SK-N-SH (cell line): ENCODE results near the gene ACER3. TPM values are rescaled to one million over a fixed set of nuclear protein-coding genes. Genes with fewer than 3 reads are reported as not detected.

Source experiments
- CTCF ChIA-PET: fragments of 300-600, 350-600 bp; formaldehyde crosslinking; extraction: SDS; loops from one replicate; lab custom pipeline; 2021; lab: Yijun Ruan, JAX
- POLR2A ChIA-PET: fragments of 350-600 bp; sonication (Branson Sonifier 250); formaldehyde crosslinking; extraction: SDS; loops from one replicate; lab custom pipeline; 2020; ENCODE audit warnings: antibody characterized with exemption, inconsistent platforms; lab: Yijun Ruan, JAX
- DNase-seq: peaks from one replicate; pipeline ENCODE4 v3.0.0; 2012
- H2AFZ ChIP-seq: fragments of 200-600 bp; sonication (generic); 2 replicates; pipeline ENCODE4 v1.8.1; 2016; ENCODE audit warnings: antibody characterized with exemption, mild to moderate bottlenecking, low read depth
- H3F3A ChIP-seq: fragments of 200-600 bp; sonication (generic); replicated peaks from 2 replicates; pipeline ENCODE3; 2016; ENCODE audit warnings: antibody characterized with exemption, mild to moderate bottlenecking; ENCODE audit not compliant: insufficient read depth
- H3K27ac ChIP-seq, 2 experiments: fragments of 200-500 bp in 1 of 2; fragments of 200-600 bp in 1 of 2; sonication (Bioruptor generic) in 1 of 2; sonication (generic), shearing (Covaris generic) in 1 of 2; 2 replicates each; pipeline versions ENCODE4 v1.5.1 to v1.6.1; 2014 to 2016; ENCODE audit warnings: low read depth in 2 of 2, inconsistent platforms in 1 of 2, low read length in 1 of 2, mild to moderate bottlenecking in 1 of 2, mixed read lengths in 1 of 2
- H3K27me3 ChIP-seq: fragments of 200-600 bp; sonication (generic), shearing (Covaris generic); 2 replicates; pipeline ENCODE4 v1.6.1; 2016; ENCODE audit warnings: mixed run types; ENCODE audit not compliant: insufficient read depth
- H3K36me3 ChIP-seq, 2 experiments: fragments of 200-500 bp in 1 of 2; fragments of 200-600 bp in 1 of 2; sonication (Bioruptor generic) in 1 of 2; sonication (generic) in 1 of 2; replicated peaks in 1 of 2; 2 replicates each; pipeline versions ENCODE3 to v1.5.1; 2014 to 2016; ENCODE audit warnings: low read length in 1 of 2, mild to moderate bottlenecking in 1 of 2; ENCODE audit not compliant: insufficient read depth in 2 of 2, control insufficient read depth in 1 of 2
- H3K4me1 ChIP-seq, 2 experiments: fragments of 200-500 bp in 1 of 2; fragments of 200-600 bp in 1 of 2; sonication (Bioruptor generic) in 1 of 2; sonication (generic), shearing (Covaris generic) in 1 of 2; 2 replicates each; pipeline versions ENCODE4 v1.5.1 to v1.6.1; 2014 to 2016; ENCODE audit warnings: low read depth in 1 of 2, low read length in 1 of 2, mixed run types in 1 of 2; ENCODE audit not compliant: insufficient read depth in 2 of 2, control insufficient read depth in 1 of 2
- H3K4me2 ChIP-seq: fragments of 200-600 bp; sonication (generic), shearing (Covaris generic); 2 replicates; pipeline ENCODE4 v1.6.1; 2017; ENCODE audit warnings: mixed run types
- H3K4me3 ChIP-seq, 2 experiments: fragments of 200-500 bp in 1 of 2; fragments of 200-600 bp in 1 of 2; sonication (Bioruptor generic) in 1 of 2; sonication (generic), shearing (Covaris generic) in 1 of 2; 2 replicates each; pipeline versions ENCODE4 v1.5.1 to v1.8.1; 2014 to 2016; ENCODE audit warnings: low read depth in 2 of 2, inconsistent platforms in 1 of 2, low read length in 1 of 2, mild to moderate bottlenecking in 1 of 2, mixed read lengths in 1 of 2, moderate library complexity in 1 of 2
- H3K79me2 ChIP-seq: fragments of 200-600 bp; sonication (generic); 2 replicates; pipeline ENCODE4 v1.8.1; 2017; ENCODE audit warnings: mild to moderate bottlenecking; ENCODE audit not compliant: insufficient read depth
- H3K9ac ChIP-seq: fragments of 200-600 bp; sonication (generic); 2 replicates; pipeline ENCODE4 v1.6.1; 2017; ENCODE audit warnings: mixed run types
- H3K9me2 ChIP-seq: fragments of 200-600 bp; sonication (generic); 2 replicates; pipeline ENCODE4 v1.6.1; 2017; ENCODE audit warnings: mixed run types
- H3K9me3 ChIP-seq: fragments of 200-600 bp; sonication (generic); 2 replicates; pipeline ENCODE4 v1.6.1; 2017; ENCODE audit warnings: mixed run types, mild to moderate bottlenecking, moderate library complexity
- H4K20me1 ChIP-seq: fragments of 200-600 bp; sonication (generic); 2 replicates; pipeline ENCODE4 v1.6.1; 2017; ENCODE audit warnings: mild to moderate bottlenecking, mixed run types; ENCODE audit not compliant: insufficient read depth
- CHD2 ChIP-seq: fragments of 150-350 bp; IDR thresholded peaks from 2 replicates; pipeline ENCODE4 v1.6.1; 2018; ENCODE audit warnings: low read length; ENCODE audit not compliant: partially characterized antibody
- FOSL2 ChIP-seq: IDR thresholded peaks from 2 replicates; pipeline ENCODE4 v1.4.0; 2012; ENCODE audit warnings: low read depth, mild to moderate bottlenecking, moderate library complexity, borderline replicate concordance
- GABPA ChIP-seq: IDR thresholded peaks from 2 replicates; pipeline ENCODE4 v1.4.0; 2012; ENCODE audit warnings: low read depth, mild to moderate bottlenecking
- JUND ChIP-seq: IDR thresholded peaks from 2 replicates; pipeline ENCODE4 v1.4.0; 2012
- MAX ChIP-seq: IDR thresholded peaks from 2 replicates; pipeline ENCODE4 v1.4.0; 2012; ENCODE audit warnings: low read depth
- NRF1 ChIP-seq: IDR thresholded peaks from 2 replicates; pipeline ENCODE4 v1.6.1; 2012; ENCODE audit warnings: low read depth, mild to moderate bottlenecking, low read length
- POLR2AphosphoS5 ChIP-seq: IDR thresholded peaks from 2 replicates; pipeline ENCODE4 v1.6.1; 2012; ENCODE audit warnings: low read depth, low read length
- RAD21 ChIP-seq: IDR thresholded peaks from 2 replicates; pipeline ENCODE4 v1.6.1; 2012; ENCODE audit warnings: mild to moderate bottlenecking, low read length
- RCOR1 ChIP-seq: fragments of 150-350 bp; IDR thresholded peaks from 2 replicates; pipeline ENCODE4 v1.6.1; 2017; ENCODE audit warnings: antibody characterized with exemption, low read length
- SIN3A ChIP-seq: IDR thresholded peaks from 2 replicates; pipeline ENCODE4 v1.6.1; 2012; ENCODE audit warnings: low read depth, mild to moderate bottlenecking, low read length, moderate library complexity, borderline replicate concordance
- USF1 ChIP-seq: IDR thresholded peaks from 2 replicates; pipeline ENCODE4 v1.4.0; 2012; ENCODE audit warnings: low read depth, borderline replicate concordance
- WGBS: methylation state at CpG from one replicate; pipeline ENCODE4 v1.1.6; 2017; ENCODE audit warnings: low lambda C conversion rate; 5-methylcytosine and 5-hydroxymethylcytosine counted together
- polyA plus RNA-seq, 3 experiments: library from polyadenylated mRNA; depleted of rRNA; stranded (reverse); fragments of >200 nt; gene quantifications; 2 replicates each; pipeline ENCODE4 v1.2.3, GENCODE V29; 2012
- TF ChIP-seq, protein P1 (sequence below): IDR thresholded peaks from 2 replicates; pipeline ENCODE4 v1.4.0; 2012; ENCODE audit warnings: low read depth, borderline replicate concordance
- TF ChIP-seq, protein P2 (sequence below): IDR thresholded peaks from 2 replicates; pipeline ENCODE4; 2012

The ACER3 gene
- polyA plus RNA-seq, 1 of the 3 experiments (the other 2 are of a cell fraction): 5.4 TPM

GRCh38 chr11:76841923-76842452, 18.7 kb upstream of the ACER3 start:
- POLR2A ChIA-PET: no interaction called here
- Histone ChIP-seq H3K36me3 (no peaks in the 10 kb centered on the region), H3K9ac (no peak overlapping the region), H3K4me3 (no peak overlapping the region), H3F3A (no peaks in the 10 kb centered on the region), H3K4me2 (no peak overlapping the region), H3K27ac (no peak overlapping the region), H3K79me2 (no peaks in the 10 kb centered on the region), H3K9me2 (no peaks in the 10 kb centered on the region), H3K9me3 (no peaks in the 10 kb centered on the region), H4K20me1 (no peaks in the 10 kb centered on the region), H3K27me3 (peaks cover 29% of the 10 kb centered on the region; the same call in 1 of the 2 replicates), H2AFZ (no peak overlapping the region), H3K4me1 (peaks cover 0 to 5% of the 10 kb centered on the region in 2 experiments; a peak in 1 of 4 replicates)
- TF ChIP-seq POLR2AphosphoS5 (no peak), RAD21 (no peak), RCOR1 (no peak), GABPA (no peak), CHD2 (no peak), MAX (no peak), JUND (no peak), NRF1 (no peak), SIN3A (no peak), FOSL2 (no peak)
- DNase-seq: no peak
- whole genome bisulfite sequencing: 78% methylated on average over 4 of the region's 4 CpGs
- CTCF ChIA-PET: interaction anchor here (1.3 kb wide), 1 partner anchor 43 kb away, joined by 3 read pairs; no protein-coding TSS in a partner anchor

GRCh38 chr11:76843907-76844306, 16.8 kb upstream of the ACER3 start:
- TF ChIP-seq, protein P1, sequence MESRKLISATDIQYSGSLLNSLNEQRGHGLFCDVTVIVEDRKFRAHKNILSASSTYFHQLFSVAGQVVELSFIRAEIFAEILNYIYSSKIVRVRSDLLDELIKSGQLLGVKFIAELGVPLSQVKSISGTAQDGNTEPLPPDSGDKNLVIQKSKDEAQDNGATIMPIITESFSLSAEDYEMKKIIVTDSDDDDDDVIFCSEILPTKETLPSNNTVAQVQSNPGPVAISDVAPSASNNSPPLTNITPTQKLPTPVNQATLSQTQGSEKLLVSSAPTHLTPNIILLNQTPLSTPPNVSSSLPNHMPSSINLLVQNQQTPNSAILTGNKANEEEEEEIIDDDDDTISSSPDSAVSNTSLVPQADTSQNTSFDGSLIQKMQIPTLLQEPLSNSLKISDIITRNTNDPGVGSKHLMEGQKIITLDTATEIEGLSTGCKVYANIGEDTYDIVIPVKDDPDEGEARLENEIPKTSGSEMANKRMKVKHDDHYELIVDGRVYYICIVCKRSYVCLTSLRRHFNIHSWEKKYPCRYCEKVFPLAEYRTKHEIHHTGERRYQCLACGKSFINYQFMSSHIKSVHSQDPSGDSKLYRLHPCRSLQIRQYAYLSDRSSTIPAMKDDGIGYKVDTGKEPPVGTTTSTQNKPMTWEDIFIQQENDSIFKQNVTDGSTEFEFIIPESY: no peak
- no peak for TF ChIP-seq USF1
- TF ChIP-seq, protein P2, sequence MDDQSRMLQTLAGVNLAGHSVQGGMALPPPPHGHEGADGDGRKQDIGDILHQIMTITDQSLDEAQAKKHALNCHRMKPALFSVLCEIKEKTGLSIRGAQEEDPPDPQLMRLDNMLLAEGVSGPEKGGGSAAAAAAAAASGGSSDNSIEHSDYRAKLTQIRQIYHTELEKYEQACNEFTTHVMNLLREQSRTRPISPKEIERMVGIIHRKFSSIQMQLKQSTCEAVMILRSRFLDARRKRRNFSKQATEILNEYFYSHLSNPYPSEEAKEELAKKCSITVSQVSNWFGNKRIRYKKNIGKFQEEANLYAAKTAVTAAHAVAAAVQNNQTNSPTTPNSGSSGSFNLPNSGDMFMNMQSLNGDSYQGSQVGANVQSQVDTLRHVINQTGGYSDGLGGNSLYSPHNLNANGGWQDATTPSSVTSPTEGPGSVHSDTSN: no peak
- DNase-seq: no peak

More at GRCh38 chr11:76843907-76844306, 16.8 kb upstream of the ACER3 start:
- H3K4me2 ChIP-seq: no peak overlapping the region
- H3K27me3 ChIP-seq: peaks cover 10% of the 10 kb centered on the region; the same call in 1 of the 2 replicates
- no peak overlapping the region for H3K27ac ChIP-seq
- POLR2A ChIA-PET: no interaction called here
- H3K4me3 ChIP-seq: no peak overlapping the region
- WGBS: 77% methylated on average over 3 of the region's 3 CpGs
- CTCF ChIA-PET: no interaction called here
- H3F3A ChIP-seq: no peaks in the 10 kb centered on the region
- no peaks in the 10 kb centered on the region for H3K79me2 ChIP-seq
- no peak overlapping the region for H2AFZ ChIP-seq
- no peaks in the 10 kb centered on the region for H4K20me1 ChIP-seq
- no peaks in the 10 kb centered on the region for H3K9me2 ChIP-seq
- no peak overlapping the region for H3K9ac ChIP-seq
- no peaks in the 10 kb centered on the region for H3K36me3 ChIP-seq
- H3K9me3 ChIP-seq: no peaks in the 10 kb centered on the region
- no peaks in the 10 kb centered on the region for H3K4me1 ChIP-seq
